UCSD-AML1 (cell line): ENCODE data around the gene C19orf38.

ENCODE experiments used
- DNase-seq: peaks from one replicate; lab custom pipeline; 2025; ENCODE audit not compliant: unreplicated experiment; lab: John Stamatoyannopoulos, UW

C19orf38 gene

DNA sequence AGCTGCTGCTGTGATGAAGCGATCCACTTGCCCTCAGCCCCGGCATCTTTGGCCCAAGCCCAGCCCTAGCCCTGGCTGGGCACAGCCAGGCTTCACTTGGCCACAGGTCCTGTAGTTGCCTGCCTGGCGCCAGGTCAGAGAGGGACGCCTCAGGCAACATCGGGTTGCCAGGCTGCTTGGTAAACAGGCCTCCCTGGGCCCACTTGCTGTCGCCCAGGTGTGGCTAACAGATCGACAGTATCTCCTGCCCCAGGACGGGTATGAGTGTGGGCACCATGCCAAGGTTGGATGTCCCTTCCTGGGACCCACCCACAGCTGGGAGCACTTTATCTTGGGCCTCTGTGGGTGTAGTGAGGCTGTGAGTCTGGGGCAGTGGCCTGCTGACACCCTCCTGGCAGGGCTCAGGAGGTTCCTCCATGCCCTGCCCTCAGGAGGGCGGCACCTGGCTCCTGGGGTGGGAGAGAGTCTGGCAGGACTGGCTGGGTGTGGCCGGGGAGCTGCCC lies 51.0 kb downstream of the C19orf38 start:
- no peak for DNase-seq

- no peak for DNase-seq
Measured at GRCh38 chr19:10907925-10908324, 59.7 kb downstream of the C19orf38 start.

- DNase-seq = no peak
Measured at GRCh38 chr19:10908380-10908960, 60.3 kb downstream of the C19orf38 start.

DNA sequence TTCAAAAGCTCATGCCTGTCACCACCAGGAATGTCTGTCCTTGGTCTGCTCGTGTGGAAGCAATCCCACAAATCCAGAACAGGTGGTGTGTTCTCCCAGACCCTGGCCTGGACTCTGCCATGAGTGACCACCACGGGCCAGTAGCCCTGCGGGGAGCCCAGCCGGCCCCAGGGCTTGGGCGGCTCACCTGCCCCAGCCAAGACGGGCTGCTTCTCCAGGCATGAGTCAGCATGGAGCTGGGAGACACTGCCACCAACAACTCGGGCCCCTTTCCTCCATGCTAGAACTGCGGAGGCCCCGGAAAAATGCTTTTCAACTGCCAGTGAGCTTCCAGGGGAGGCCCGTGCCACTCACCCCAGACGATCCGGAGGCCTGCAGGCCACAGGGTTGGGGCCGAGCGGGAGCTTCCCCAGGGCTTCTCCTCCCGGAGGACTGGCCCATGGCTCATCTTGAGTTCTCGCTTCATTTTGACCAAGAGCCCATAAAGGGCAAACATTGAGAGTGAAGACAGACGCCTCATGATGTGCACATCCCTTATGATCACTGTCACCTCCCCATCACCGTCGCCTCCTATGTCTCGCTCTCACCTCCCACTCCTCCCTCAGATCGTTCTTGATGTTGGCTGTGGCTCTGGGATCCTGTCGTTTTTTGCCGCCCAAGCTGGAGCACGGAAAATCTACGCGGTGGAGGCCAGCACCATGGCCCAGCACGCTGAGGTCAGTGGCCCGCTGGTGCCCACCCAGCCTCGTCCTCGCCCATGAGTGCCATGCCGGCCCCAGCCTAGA lies 63.6 kb downstream of the C19orf38 start:
- no peak for DNase-seq

- DNase-seq = no peak
Measured at GRCh38 chr19:10912619-10913018, 64.4 kb downstream of the C19orf38 start.

- no peak for DNase-seq
Measured at GRCh38 chr19:10913716-10914340, 65.6 kb downstream of the C19orf38 start.

GRCh38 chr19:10915130-10916091 lies 67.2 kb downstream of the C19orf38 start:
- DNase-seq = no peak

GRCh38 chr19:10916602-10917001 lies 68.4 kb downstream of the C19orf38 start:
- DNase-seq = no peak

- DNase-seq = no peak
Measured at GRCh38 chr19:10918359-10918758, 70.1 kb downstream of the C19orf38 start.
